K562 (cell line): Measurements from ENCODE around the gene USP24. TPM values are rescaled to one million over a fixed set of nuclear protein-coding genes. Genes with fewer than 3 reads are reported as not detected.

Experiments used
- ATAC-seq: fragments of 200-7000 bp; cut with Tn5 transposase; 3 replicates; pipeline ENCODE4 v1.9.1; 2020; ENCODE audit warnings: moderate library complexity
- BruUV-seq: library from RNA; stranded (reverse); fragments of 400-500 nt; replicated peaks from 2 replicates; lab custom pipeline; 2021; lab: Mats Ljungman, UMichigan
- CTCF ChIA-PET: fragments of 300-600 bp; formaldehyde crosslinking; extraction: SDS; loops from one replicate; lab custom pipeline; 2021; ENCODE audit warnings: low intra/inter-chr PET ratio; lab: Yijun Ruan, JAX
- POLR2A ChIA-PET: fragments of 300-600, 350-650 bp; sonication (Branson Sonifier 250); formaldehyde crosslinking; extraction: SDS; loops from one replicate; lab custom pipeline; 2021; ENCODE audit warnings: antibody characterized with exemption, inconsistent platforms; lab: Yijun Ruan, JAX
- DNase-seq, 4 experiments: peaks; one replicate each; pipeline versions ENCODE4 v3.0.0 to v3.0.0-alpha.2; 2011 to 2018; ENCODE audit warnings: low spot score in 3 of 4, mixed read lengths in 3 of 4; ENCODE audit errors: extremely low read depth in 1 of 4
- FAIRE-seq: peaks from 2 replicates; lab custom pipeline; 2011; peaks lifted over from hg19 to GRCh38; lab: Jason Lieb, UNC
- H2AFZ ChIP-seq: 2 replicates; pipeline ENCODE4 v1.6.0; 2011; ENCODE audit warnings: low read depth, low read length, control low read depth, inconsistent platforms
- H3K27ac ChIP-seq: fragments of 200-600 bp; 3 replicates; pipeline ENCODE4 v1.8.0; 2011; ENCODE audit warnings: low read depth, mild to moderate bottlenecking, control low read depth, inconsistent platforms, low read length, moderate library complexity, mixed read lengths; ENCODE audit errors: extremely low read depth
- H3K27me3 ChIP-seq, 2 experiments: fragments of 300-600 bp in 1 of 2; 2 replicates in 1 of 2; 3 replicates in 1 of 2; pipeline versions ENCODE4 v1.6.0 to v1.8.0; 2011; ENCODE audit warnings: inconsistent platforms in 2 of 2, low read length in 2 of 2, mild to moderate bottlenecking in 1 of 2, mixed read lengths in 1 of 2, moderate library complexity in 1 of 2; ENCODE audit not compliant: control insufficient read depth in 2 of 2, insufficient read depth in 2 of 2
- H3K36me3 ChIP-seq: fragments of 300-600 bp; 3 replicates; pipeline ENCODE4 v1.8.0; 2011; ENCODE audit warnings: mild to moderate bottlenecking, low read length, inconsistent platforms; ENCODE audit not compliant: control insufficient read depth, insufficient read depth
- H3K4me1 ChIP-seq, 2 experiments: fragments of 200-600 bp in 1 of 2; replicated peaks in 1 of 2; 2 replicates in 1 of 2; 3 replicates in 1 of 2; pipeline versions ENCODE4 v1.5.1 to v1.8.0; 2011; ENCODE audit warnings: inconsistent platforms in 2 of 2, low read length in 2 of 2, mild to moderate bottlenecking in 1 of 2, mixed read lengths in 1 of 2, moderate library complexity in 1 of 2; ENCODE audit not compliant: control insufficient read depth in 2 of 2, insufficient read depth in 2 of 2
- H3K4me2 ChIP-seq: 2 replicates; pipeline ENCODE4 v1.6.1; 2011; ENCODE audit warnings: low read length, control low read depth, inconsistent platforms, mixed read lengths; ENCODE audit not compliant: insufficient read depth
- H3K4me3 ChIP-seq: fragments of 200-600 bp; sonication (generic), shearing (Covaris generic); 2 replicates; pipeline ENCODE4 v1.5.1; 2016; ENCODE audit warnings: control low read depth, inconsistent platforms
- H3K79me2 ChIP-seq: fragments of 200-600 bp; 3 replicates; pipeline ENCODE4 v1.8.0; 2011; ENCODE audit warnings: low read length, inconsistent platforms; ENCODE audit not compliant: control insufficient read depth, insufficient read depth
- H3K9ac ChIP-seq, 2 experiments: 2 replicates each; pipeline versions ENCODE4 v1.6.0 to v1.6.1; 2011; ENCODE audit warnings: low read depth in 2 of 2, low read length in 2 of 2, control low read depth in 1 of 2, inconsistent platforms in 1 of 2, mild to moderate bottlenecking in 1 of 2, mixed read lengths in 1 of 2; ENCODE audit not compliant: insufficient read depth in 1 of 2
- H3K9me1 ChIP-seq: one replicate; pipeline ENCODE4 v1.6.0; 2011; ENCODE audit warnings: inconsistent platforms, mild to moderate bottlenecking, low read length, moderate library complexity; ENCODE audit not compliant: control insufficient read depth, insufficient read depth
- H3K9me3 ChIP-seq: replicated peaks from 2 replicates; pipeline ENCODE4 v1.5.1; 2011; ENCODE audit warnings: low read depth, low read length, inconsistent platforms; ENCODE audit not compliant: control insufficient read depth, insufficient read depth
- H4K20me1 ChIP-seq: replicated peaks from 2 replicates; pipeline ENCODE4 v1.6.1; 2011; ENCODE audit warnings: low read length, inconsistent platforms, mixed read lengths; ENCODE audit not compliant: control insufficient read depth, insufficient read depth
- ARNT ChIP-seq, 2 experiments: fragments of 450-650 bp; IDR thresholded peaks; 2 replicates each; pipeline ENCODE4 v1.6.1; 2016; ENCODE audit warnings: mild to moderate bottlenecking in 1 of 2
- CGGBP1 ChIP-seq: fragments of 250-450 bp; sonication (Bioruptor Pico); IDR thresholded peaks from 2 replicates; pipeline ENCODE4 v1.9.0; 2021; ENCODE audit warnings: mild to moderate bottlenecking
- E2F6 ChIP-seq, 2 experiments: IDR thresholded peaks; 2 replicates each; pipeline ENCODE4 v1.6.1; 2011; ENCODE audit warnings: borderline replicate concordance in 1 of 2, control low read depth in 1 of 2, low read depth in 1 of 2, low read length in 1 of 2, mild to moderate bottlenecking in 1 of 2, mixed read lengths in 1 of 2, moderate library complexity in 1 of 2; ENCODE audit not compliant: insufficient read depth in 1 of 2, insufficient read length in 1 of 2, poor library complexity in 1 of 2, severe bottlenecking in 1 of 2; ENCODE audit errors: extremely low read depth in 1 of 2
- EHMT2 ChIP-seq: fragments of 450-650 bp; IDR thresholded peaks from 2 replicates; pipeline ENCODE4 v1.6.1; 2018; ENCODE audit warnings: antibody characterized with exemption
- FOXA3 ChIP-seq, 2 experiments: fragments of 450-650 bp in 1 of 2; sonication (generic) in 1 of 2; formaldehyde crosslinking; IDR thresholded peaks in 1 of 2; conservative IDR thresholded peaks in 1 of 2; 2 replicates each; pipeline versions ENCODE4 v1.4.0 to v1.8.0; 2020 to 2022; ENCODE audit warnings: mild to moderate bottlenecking in 2 of 2, missing genetic modification reagents in 1 of 2
- HMG20A ChIP-seq: fragments of 450-650 bp; formaldehyde crosslinking; conservative IDR thresholded peaks from 2 replicates; pipeline ENCODE4 v1.4.0; 2020; ENCODE audit warnings: mild to moderate bottlenecking, mixed read lengths
- MED1 ChIP-seq: sonication (generic); formaldehyde crosslinking; IDR thresholded peaks from 2 replicates; pipeline ENCODE4 v1.8.1; 2023; ENCODE audit warnings: missing genetic modification reagents, borderline replicate concordance
- NFRKB ChIP-seq: fragments of 450-650 bp; IDR thresholded peaks from 2 replicates; pipeline ENCODE4 v1.6.1; 2016; ENCODE audit warnings: low read depth
- RAD51 ChIP-seq: fragments of 450-650 bp; IDR thresholded peaks from 2 replicates; pipeline ENCODE4 v1.7.1; 2016; ENCODE audit warnings: low read depth, mild to moderate bottlenecking, borderline replicate concordance
- TAL1 ChIP-seq: fragments of 450-650 bp; IDR thresholded peaks from 2 replicates; pipeline ENCODE4 v1.6.1; 2016; ENCODE audit warnings: mild to moderate bottlenecking
- TARDBP ChIP-seq: fragments of 450-650 bp; IDR thresholded peaks from 2 replicates; pipeline ENCODE4 v1.6.1; 2016
- ZNF445 ChIP-seq: fragments of 250-450 bp; sonication (Bioruptor Pico); IDR thresholded peaks from 2 replicates; pipeline ENCODE4 v1.4.0; 2020; ENCODE audit warnings: low read depth, mild to moderate bottlenecking, moderate library complexity
- ZNF512 ChIP-seq: IDR thresholded peaks from 2 replicates; pipeline ENCODE4 v1.6.1; 2016; ENCODE audit warnings: missing genetic modification characterization, missing compliant biosample characterization
- ZNF584 ChIP-seq: fragments of 200-800 bp; sonication (Bioruptor generic); IDR thresholded peaks from 2 replicates; pipeline ENCODE4 v1.6.1; 2016; ENCODE audit warnings: low read depth, mild to moderate bottlenecking, missing genetic modification characterization, missing compliant biosample characterization
- WGBS: fragments of 100-300 bp; shearing (Covaris generic); methylation state at CpG from one replicate; pipeline ENCODE4 v1.1.6; 2016; ENCODE audit warnings: low coverage, mixed read lengths; ENCODE audit not compliant: insufficient coverage; ENCODE audit errors: missing lambda C conversion rate; 5-methylcytosine and 5-hydroxymethylcytosine counted together
- in situ Hi-C: fragments of 300-500 bp; cut with MboI; formaldehyde crosslinking; loops from 4 replicates; pipeline ENCODE4 v1.15.0; 2018; ENCODE audit warnings: inconsistent platforms, mixed read lengths
- intact Hi-C: fragments of 100-400 bp; cut with micrococcal nuclease; formaldehyde crosslinking; loops from 2 replicates; pipeline ENCODE4 v1.14.2; 2022
- polyA plus RNA-seq, 8 experiments: library from polyadenylated mRNA; depleted of rRNA in 4 of 8; stranded (reverse) in 5 of 8; unstranded in 3 of 8; fragments of >200 nt; fragmentation: Nextera tagmentation in 2 of 8; fragmentation: Illumina TruSeq in 1 of 8; extraction: Ambion mirVana in 2 of 8; extraction: Trizol in 1 of 8; gene quantifications; 2 replicates each; pipeline versions ENCODE4 v1.2.1 to v1.2.3, GENCODE V29; 2011 to 2014; ENCODE audit warnings: inconsistent platforms in 1 of 8, missing spikeins in 1 of 8
- total RNA-seq, 7 experiments: library from RNA; depleted of rRNA in 6 of 7; stranded (reverse); fragments of >200 nt in 6 of 7; fragmentation: Illumina TruSeq in 2 of 7; extraction: Trizol in 2 of 7; gene quantifications; 2 replicates each; pipeline versions ENCODE4 v1.2.1 to v1.2.3, GENCODE V29; 2011 to 2021; ENCODE audit warnings: low replicate concordance in 1 of 7
- TF ChIP-seq, protein P1 (sequence below), 2 experiments: fragments of 450-650 bp in 1 of 2; sonication (generic) in 1 of 2; formaldehyde crosslinking in 1 of 2; IDR thresholded peaks in 1 of 2; conservative IDR thresholded peaks in 1 of 2; 2 replicates each; pipeline versions ENCODE4 v1.6.1 to v1.8.1; 2016 to 2023; ENCODE audit warnings: mild to moderate bottlenecking in 2 of 2, moderate library complexity in 2 of 2, inconsistent platforms in 1 of 2, missing genetic modification reagents in 1 of 2

The USP24 gene
- total and polyA plus RNA-seq, 9 of the 15 experiments (the other 6 are each of a cell fraction or from before 2014, with no cell fraction given): 7.7 to 62.6 (median 36.8) TPM

- 90% methylated on average over 9 of the region's 9 CpGs for WGBS
- no peak for FAIRE-seq
- POLR2A ChIA-PET: interaction anchor here (0.9 to 1.1 kb wide), 4 partner anchors 10 to 23 kb away, joined by 3 to 5 read pairs (median 4); no protein-coding TSS in a partner anchor
- TF ChIP-seq NFRKB: no peak
- TF ChIP-seq EHMT2: no peak
- no peak for TF ChIP-seq FOXA3 (CRISPR knock-in tag; conservative IDR thresholded peaks at IDR 0.05 in 1 of 2, IDR thresholded peaks at IDR 0.05 in 1 of 2)
- TF ChIP-seq CGGBP1 (CRISPR knock-in tag): no peak
- TF ChIP-seq, protein P1, sequence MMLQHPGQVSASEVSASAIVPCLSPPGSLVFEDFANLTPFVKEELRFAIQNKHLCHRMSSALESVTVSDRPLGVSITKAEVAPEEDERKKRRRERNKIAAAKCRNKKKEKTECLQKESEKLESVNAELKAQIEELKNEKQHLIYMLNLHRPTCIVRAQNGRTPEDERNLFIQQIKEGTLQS (IDR thresholded peaks at IDR 0.05): no peak
- TF ChIP-seq, protein P1 (CRISPR knock-in tag; conservative IDR thresholded peaks at IDR 0.05): no peak
- TF ChIP-seq ZNF584 (CRISPR knock-in tag): no peak
- no peak for TF ChIP-seq RAD51
- no peak for TF ChIP-seq ZNF445
- TF ChIP-seq TARDBP: no peak
- TF ChIP-seq ZNF512: no peak
- TF ChIP-seq ARNT (IDR thresholded peaks at IDR 0.05): no peak
- TF ChIP-seq E2F6 (IDR thresholded peaks at IDR 0.05; ENCODE audit: borderline replicate concordance in 1 of 2, extremely low read depth in 1 of 2, insufficient read depth in 1 of 2, insufficient read length in 1 of 2, low read depth in 1 of 2, low read length in 1 of 2, poor library complexity in 1 of 2, severe bottlenecking in 1 of 2): no peak
- TF ChIP-seq TAL1: no peak
- no peak for TF ChIP-seq MED1 (CRISPR knock-in tag)
- TF ChIP-seq HMG20A (CRISPR knock-in tag): no peak
Observed at GRCh38 chr1:55068638-55069037, 146.5 kb downstream of the USP24 start.

More at GRCh38 chr1:55068638-55069037, 146.5 kb downstream of the USP24 start:
- H3K9me1 ChIP-seq: no peaks in the 10 kb centered on the region
- no peaks in the 10 kb centered on the region for H3K27me3 ChIP-seq
- H3K4me2 ChIP-seq: no peak overlapping the region
- ATAC-seq: no peak
- H3K9me3 ChIP-seq: no peaks in the 10 kb centered on the region
- no TSS peak for BruUV-seq
- H3K36me3 ChIP-seq: peaks cover 95% of the 10 kb centered on the region
- peaks cover 3% of the 10 kb centered on the region; the same call in 1 of the 2 replicates for H4K20me1 ChIP-seq
- intact Hi-C loops (no loop called here), in situ Hi-C loops (loop anchor here (5.0 kb wide), 1 partner anchor 34 kb away; no protein-coding TSS in a partner anchor)
- no peak overlapping the region for H3K9ac ChIP-seq
- no peaks in the 10 kb centered on the region; a peak in 1 of 5 replicates for H3K4me1 ChIP-seq
- H3K79me2 ChIP-seq: no peaks in the 10 kb centered on the region
- H2AFZ ChIP-seq: no peak overlapping the region
- H3K4me3 ChIP-seq: no peak overlapping the region
- DNase-seq: no peak
- no peak overlapping the region for H3K27ac ChIP-seq
- CTCF ChIA-PET: no interaction called here
